Tibial nerve (tissue), 3 donors: ENCODE measurements around the gene IGSF9.

ENCODE experiments used
- CTCF ChIP-seq, 5 experiments: fragments of 200-600 bp in 3 of 5; fragments of 450-650 bp in 2 of 5; sonication (generic) in 3 of 5; IDR thresholded peaks; one replicate each; pipeline ENCODE4 v1.5.1; 2016 to 2019; ENCODE audit warnings: antibody characterized with exemption in 5 of 5, mild to moderate bottlenecking in 3 of 5, moderate library complexity in 2 of 5
- POLR2A ChIP-seq, 2 donors: fragments of 450-650 bp; IDR thresholded peaks; one replicate each; pipeline ENCODE4 v1.6.1; 2017; ENCODE audit warnings: antibody characterized with exemption in 2 of 2, mild to moderate bottlenecking in 2 of 2, moderate library complexity in 2 of 2

DNA sequence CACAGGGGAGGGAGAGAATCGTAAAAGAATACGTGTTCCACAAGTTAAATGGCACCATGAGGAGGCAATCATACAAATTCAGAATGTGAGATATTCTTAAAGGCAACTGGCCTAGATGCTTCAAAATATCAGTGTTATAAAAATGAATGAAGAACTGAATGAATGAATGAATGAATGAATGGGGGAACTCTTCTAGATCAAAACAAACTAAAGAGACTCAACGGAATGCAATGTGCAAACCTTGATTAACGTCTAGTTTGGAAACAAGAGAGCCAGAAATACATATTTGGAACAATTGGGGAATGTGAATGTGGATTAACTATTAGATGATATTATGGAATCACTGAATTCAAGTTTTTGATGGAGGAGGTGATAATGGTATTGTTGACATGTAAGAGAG, 62.3 kb downstream of the IGSF9 start:
- TF ChIP-seq CTCF (IDR thresholded peaks at IDR 0.05) (no peak), POLR2A (IDR thresholded peaks at IDR 0.05) (no peak)
